Myocyte (in vitro differentiated cells): Measurements from ENCODE around the gene WNT5A. TPM values are rescaled to one million over a fixed set of nuclear protein-coding genes. Genes with fewer than 3 reads are reported as not detected.
A peak's percentile ranks its signal among the peaks of the same experiment; 100 is the strongest.

Experiments
- DNase-seq: peaks from one replicate; pipeline ENCODE4 v3.0.0-alpha.2; 2012; ENCODE audit warnings: low read depth
- polyA plus RNA-seq: library from polyadenylated mRNA; unstranded; fragments of >200 nt; gene quantifications from one replicate; pipeline ENCODE4 v1.2.1, GENCODE V29; 2012; ENCODE audit warnings: missing spikeins
- total RNA-seq: library from RNA; depleted of rRNA; stranded (reverse); fragments of >200 nt; gene quantifications from 2 replicates; pipeline ENCODE4 v1.2.3, GENCODE V29; 2014

Gene WNT5A
- total RNA-seq, result 34.5 and 35.5 TPM in 2 replicates
- polyA plus RNA-seq, result 19.6 TPM

- DNase-seq, result peak; percentile 68
Observed at GRCh38 chr3:55486857-55487380, at the start of gene WNT5A. WNT5A (minus strand) TSS chr3:55487306; CDS start chr3:55486985, 321 bp downstream.

DNA sequence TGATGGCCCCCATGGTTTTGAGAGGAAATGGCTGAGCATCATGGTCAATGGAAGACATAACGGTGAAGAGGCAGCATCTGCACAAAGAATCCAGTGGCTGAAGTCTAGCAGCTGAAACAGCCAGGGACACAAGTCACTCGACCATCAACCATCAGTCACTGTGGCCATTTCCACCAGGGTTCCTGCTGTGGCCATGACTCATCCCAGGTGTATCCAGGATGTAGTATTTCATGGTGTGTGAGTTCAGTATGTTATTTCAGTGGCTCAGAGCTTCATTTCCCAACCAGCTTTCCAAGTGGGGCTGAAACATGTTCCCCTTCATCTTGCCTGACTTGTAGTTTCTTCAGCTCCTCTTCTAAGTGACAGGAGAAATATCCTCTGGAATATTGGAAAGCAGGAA is 47.8 kb upstream of the WNT5A start:
- DNase-seq, result no peak

GRCh38 chr3:55532806-55533205 is 45.7 kb upstream of the WNT5A start:
- DNase-seq, result no peak

- DNase-seq, result no peak
Observed at GRCh38 chr3:55531321-55531720, 44.2 kb upstream of the WNT5A start.

DNA sequence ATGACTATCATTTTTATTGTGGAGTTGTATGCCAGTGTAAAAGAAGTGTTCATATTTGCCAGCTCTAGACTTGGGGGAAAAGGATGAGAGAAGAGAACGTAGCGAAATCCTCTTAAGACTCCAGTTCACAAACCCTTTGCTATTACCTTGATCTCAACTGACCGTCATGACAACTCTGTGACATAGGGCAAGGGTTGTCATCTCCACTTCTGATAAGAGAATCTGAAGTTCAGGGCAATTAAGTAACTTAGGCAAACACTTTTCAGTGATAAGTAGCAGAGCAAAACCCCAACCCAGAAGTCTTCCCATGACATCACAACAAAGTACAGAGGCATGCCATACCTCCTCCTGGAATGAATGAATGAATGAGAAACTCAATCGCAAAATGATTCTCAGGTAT is 40.3 kb upstream of the WNT5A start:
- DNase-seq, result no peak

GRCh38 chr3:55526332-55527030 is 39.4 kb upstream of the WNT5A start:
- DNase-seq, result peak; percentile 34

- no peak for DNase-seq
Observed at GRCh38 chr3:55525436-55525835, 38.3 kb upstream of the WNT5A start.

DNA sequence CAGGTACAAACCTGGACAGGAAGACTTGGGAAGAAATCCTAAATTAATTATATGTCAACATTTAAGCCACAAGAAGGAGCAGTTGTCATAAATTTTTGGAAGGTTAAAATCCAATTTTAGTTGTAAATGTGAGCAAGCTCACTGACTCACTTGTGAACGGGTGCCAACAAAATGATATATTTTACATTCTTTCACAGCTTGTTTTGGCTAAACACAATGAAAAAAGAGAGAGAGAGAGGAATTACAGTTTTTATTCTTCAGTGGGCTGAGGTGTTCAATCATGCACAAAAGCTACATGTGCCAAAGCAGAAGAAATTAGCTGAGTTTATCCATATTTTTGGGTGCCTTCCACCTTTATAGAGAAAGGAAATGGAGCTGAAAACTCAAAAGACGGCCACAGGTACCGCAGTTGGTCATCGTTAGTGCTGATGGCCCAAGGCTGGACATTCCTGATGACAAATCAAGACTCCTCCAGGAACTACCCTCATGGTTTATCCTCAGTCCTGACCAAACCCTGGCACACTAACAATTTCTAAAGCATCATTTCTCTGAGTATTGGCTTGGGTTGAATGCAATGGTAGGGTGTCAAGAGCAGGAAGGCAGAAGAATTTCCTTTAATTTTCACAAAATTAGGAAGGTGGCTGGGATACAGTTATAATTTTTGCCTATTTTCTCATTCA is 37.6 kb upstream of the WNT5A start:
- DNase-seq, result peak; percentile 32

DNA sequence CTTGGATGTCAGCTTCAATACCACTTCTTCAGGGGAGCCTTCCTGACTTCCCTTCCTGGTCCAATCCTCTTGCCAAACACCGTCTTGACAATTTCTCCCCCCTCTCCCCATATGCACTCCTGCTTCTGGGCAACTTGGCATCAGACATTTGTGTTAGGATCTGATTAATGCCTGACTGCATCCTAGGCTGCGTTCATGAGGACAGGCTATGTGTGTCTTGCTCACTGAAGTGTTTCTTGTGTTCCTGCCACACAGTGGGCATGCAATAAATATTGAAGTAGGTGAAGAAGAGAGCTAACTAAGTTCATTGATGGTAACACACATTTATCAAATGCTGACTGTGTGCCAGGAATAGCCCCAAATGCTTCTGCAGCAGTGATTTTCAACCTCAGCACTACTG is 36.4 kb upstream of the WNT5A start:
- no peak for DNase-seq

DNA sequence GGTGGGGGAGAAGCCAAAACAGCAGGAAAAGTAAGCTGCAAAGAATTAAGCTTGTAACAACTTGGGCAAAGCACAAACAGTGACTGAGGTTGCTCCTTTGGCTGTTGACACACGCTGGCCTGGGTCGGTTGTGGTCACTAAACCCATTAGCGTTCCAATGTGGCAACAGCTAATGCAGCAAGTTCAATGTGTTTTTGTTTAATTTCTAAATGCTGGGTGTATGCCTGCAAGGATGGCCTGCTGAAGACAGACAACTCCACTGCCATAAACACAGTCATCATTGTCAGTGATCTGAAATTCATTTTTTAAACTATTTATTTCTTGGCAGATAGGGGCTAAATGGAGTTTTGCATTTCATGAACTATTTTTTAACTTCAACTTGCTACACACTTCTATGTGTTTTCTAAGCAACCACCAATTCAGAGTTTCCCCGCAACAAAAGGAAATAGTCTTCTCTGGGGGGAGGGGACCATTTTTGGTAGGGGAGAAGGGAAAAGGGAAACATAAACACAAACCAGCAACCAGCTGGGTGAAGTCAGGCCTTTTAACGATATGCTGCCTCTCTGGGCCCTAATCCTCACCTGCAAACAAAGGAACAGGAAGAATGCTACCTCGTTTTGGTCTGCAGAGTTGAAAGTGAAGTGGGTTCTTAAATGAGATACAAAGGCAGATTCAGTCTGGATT is 34.8 kb upstream of the WNT5A start:
- no peak for DNase-seq

DNA sequence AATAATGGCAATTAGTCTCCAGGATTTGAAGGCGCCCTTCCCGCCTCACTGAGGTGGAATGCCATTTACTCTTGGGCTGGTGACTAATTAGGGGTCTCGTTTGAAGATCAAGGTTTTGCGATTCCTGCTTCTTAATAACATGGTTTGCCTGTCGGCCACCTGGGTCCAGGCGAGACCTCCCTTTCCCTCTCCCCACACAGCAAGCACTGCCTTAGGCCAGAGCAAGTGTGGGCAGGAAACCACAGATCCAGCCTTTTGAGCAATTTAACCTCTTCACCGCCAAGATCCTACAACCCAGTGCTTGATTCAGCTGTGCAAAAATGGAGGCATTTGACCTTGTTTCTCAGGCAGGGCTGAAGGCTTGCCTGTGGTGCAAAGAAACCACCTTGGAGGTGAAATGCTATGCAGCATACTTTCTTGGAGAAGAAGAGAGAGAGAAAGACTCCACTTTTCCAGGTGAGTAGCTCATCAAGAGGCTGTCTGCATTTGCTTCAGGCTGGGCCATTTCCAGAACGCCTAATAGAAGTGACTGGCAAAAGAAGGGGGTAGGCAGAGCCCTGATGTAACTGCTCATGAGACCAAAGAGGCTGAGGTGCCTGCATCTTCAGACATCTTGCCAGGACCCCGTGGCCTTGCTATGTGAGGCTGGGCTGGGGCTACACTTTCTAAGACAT is 34.1 kb upstream of the WNT5A start:
- no peak for DNase-seq

- DNase-seq, result no peak
Observed at GRCh38 chr3:55519019-55519418, 31.9 kb upstream of the WNT5A start.

- no peak for DNase-seq
Observed at GRCh38 chr3:55518451-55518850, 31.3 kb upstream of the WNT5A start.

DNA sequence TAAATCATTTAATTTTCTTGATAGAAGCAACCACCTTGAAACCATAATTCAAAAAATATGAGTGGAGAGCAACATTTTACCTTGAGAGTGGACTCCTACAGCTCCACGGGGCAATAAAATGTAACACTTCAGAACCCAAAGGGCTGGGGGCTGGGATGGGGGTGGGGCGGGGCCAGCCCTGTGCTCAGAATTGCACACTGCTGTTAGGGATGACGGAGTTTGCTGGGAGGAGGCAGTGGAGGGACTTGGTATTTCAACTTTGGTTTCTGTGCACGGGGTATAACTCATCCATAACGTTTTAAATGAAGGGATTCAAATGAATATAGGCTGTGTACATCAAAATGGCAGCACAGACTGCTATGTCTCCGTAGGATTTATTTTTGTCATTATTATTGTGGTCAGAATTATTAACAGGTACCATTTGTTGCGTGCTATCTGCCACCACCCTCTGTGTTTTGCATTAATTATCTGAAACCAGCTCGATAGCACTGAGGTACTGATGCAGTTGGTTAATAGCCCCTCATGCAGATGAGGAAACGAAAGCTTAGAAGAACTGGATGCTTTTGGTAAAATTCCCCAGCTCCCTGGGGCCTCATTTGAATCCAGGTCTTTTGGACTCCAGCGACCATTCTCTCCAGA is 29.4 kb upstream of the WNT5A start:
- no peak for DNase-seq

GRCh38 chr3:55515550-55516246 is 28.6 kb upstream of the WNT5A start:
- DNase-seq, result no peak

GRCh38 chr3:55514962-55515361 is 27.9 kb upstream of the WNT5A start:
- DNase-seq, result no peak

DNA sequence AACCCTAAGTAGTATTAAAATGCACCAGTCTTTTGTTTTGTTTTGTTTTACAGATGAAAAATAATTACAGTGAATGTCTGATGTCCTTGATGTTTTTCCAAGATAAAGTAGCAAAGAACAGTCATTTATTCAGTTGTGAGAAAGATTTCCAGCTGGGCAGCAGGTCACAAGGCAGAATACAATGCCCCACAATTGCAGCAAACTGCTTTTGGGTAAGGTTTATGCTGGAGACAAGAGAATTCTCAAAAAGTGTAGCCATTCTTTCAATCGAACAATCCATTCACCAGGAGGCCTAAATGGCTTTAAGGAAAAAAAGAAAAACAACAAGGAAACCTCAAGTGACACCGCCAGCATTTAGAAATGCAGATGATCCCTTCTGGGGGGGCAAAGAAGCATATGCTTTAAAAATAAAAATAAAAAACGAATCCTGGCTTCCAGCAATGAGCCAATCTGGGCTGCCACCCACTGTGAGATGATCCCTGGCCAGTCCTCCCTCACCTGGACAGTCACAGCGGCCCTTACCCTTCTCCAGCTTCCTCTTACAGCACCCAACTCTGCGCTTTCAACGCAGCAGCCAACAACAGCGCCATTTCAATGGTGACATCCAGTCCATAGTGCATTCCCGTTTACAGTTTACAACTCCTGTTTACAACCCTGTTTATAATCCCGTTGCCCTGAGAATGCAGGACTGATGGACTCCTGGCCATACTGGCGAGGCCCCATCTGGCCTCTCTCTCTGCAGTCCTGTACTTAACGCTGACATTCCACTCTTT is 25.7 kb upstream of the WNT5A start:
- DNase-seq, result no peak

DNA sequence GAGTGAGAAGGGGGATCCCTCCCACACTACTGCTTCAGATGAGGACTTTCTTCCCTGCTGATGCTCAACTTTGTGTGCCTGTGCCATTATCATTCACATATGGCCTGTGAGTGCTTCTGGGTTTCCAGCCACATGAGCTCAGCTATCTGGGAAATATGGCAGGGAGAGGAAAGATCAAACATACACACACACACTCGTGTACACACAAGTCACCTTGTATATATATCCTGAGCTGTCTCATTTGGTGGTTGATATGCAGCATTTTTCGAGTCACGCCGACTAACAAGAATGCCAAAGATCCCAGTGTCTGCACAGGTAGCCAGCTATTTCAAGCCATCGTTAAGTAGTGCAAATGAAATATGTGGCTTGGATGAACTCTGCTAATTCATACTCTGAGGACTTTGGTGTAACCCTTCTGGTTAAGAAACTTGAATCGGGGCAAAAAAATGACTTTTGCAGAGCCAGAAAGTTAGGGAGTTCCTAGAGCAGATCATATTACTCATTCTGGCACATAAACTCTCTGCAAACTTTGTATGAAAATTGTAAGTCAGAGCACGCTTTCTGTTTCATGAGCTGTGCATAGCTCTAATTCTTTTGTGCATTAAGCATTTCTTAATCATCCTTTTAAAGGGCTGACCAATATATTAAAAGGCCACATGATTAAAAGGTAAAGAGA is 24.9 kb upstream of the WNT5A start:
- peak; percentile 41 for DNase-seq

GRCh38 chr3:55508335-55508734 is 21.2 kb upstream of the WNT5A start:
- no peak for DNase-seq
